Measurements from ENCODE around the gene KIAA0513. TPM values are rescaled to one million over a fixed set of nuclear protein-coding genes. Genes with fewer than 3 reads are reported as not detected.
A peak's percentile ranks its signal among the peaks of the same experiment; 100 is the strongest.

Gene KIAA0513
- total and polyA plus RNA-seq, 2 of the 13 experiments (the other 11 are each of a cell fraction or from before 2014, with no cell fraction given) = 1.8 TPM

DNA sequence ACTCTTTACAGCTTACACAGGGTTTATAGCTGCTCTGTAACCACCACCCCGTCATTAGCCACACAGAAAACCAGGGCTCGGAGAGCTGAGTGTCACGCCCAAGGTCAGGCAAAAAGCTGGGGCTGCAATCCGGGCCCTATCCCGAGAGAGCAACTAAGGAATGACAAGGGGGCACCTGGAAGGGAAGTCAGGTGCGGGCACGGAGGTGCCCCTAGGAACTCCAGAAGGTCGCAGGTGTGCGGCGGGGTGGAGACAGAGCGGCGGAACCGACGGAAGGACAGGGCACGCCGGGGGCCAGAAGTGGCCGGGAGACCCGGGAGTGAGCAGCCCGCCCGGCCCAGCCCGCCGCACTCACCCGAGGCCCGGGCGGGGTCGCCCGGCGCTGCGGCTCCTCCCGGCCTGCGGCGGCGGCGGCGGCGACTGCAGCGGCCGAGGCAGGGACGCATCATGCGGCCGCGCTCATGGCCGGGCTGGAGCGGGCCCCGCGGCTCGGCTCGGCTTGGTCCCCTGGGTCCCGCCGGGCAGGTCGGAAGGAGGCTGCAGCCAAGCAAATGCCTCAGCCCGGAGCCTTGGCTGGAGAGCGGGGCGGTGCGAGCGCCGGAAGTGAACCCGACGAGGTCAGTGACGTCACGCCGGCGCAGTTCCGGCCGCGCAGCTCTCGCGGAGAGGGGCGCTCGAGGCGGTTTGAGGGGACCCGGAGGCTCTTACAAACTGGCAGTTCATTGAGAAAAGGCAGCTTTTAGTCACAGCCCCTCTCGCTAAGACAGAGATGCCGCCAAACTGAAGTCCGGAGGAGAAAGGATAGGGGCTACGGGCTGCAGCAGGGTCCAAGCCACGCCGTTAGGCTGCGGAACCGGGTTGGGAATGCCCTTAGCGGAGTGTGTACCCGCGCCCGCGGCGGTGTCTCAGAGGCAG lies 16.4 kb upstream of the KIAA0513 start, which contains the start of gene ZDHHC7 (continued):
- TF ChIP-seq KDM5B (CRISPR knock-in tag; IDR thresholded peaks at IDR 0.05; ENCODE audit: borderline replicate concordance) (peak; percentile 96), HNRNPUL1 (IDR thresholded peaks at IDR 0.05; ENCODE audit: low read depth, low read length) (no peak), CENPT (CRISPR knock-in tag; IDR thresholded peaks at IDR 0.05; ENCODE audit: low read depth) (no peak; the same call in 1 of the 2 replicates), ZNF510 (CRISPR knock-in tag; IDR thresholded peaks at IDR 0.05; ENCODE audit: low read depth) (peak; percentile 5; the same call in 1 of the 2 replicates), NAIF1 (CRISPR knock-in tag; IDR thresholded peaks at IDR 0.05; ENCODE audit: borderline replicate concordance) (no peak; the same call in 1 of the 2 replicates), MAFF (IDR thresholded peaks at IDR 0.05; ENCODE audit: low read depth, low read length) (no peak), TARDBP (CRISPR knock-in tag; IDR thresholded peaks at IDR 0.05) (peak; percentile 91), ZFP82 (CRISPR knock-in tag; IDR thresholded peaks at IDR 0.05; ENCODE audit: borderline replicate concordance) (no peak), ZFY (CRISPR knock-in tag; IDR thresholded peaks at IDR 0.05) (peak; percentile 92), ARID2 (CRISPR knock-in tag; IDR thresholded peaks at IDR 0.05; ENCODE audit: borderline replicate concordance) (peak; percentile 84; the same call in 1 of the 2 replicates), U2AF2 (IDR thresholded peaks at IDR 0.05; ENCODE audit: low read depth, low read length) (no peak), HNF4G (IDR thresholded peaks at IDR 0.05; ENCODE audit: borderline replicate concordance, low read depth, low read length) (no peak), HNF4G (CRISPR knock-in tag; IDR thresholded peaks at IDR 0.05; ENCODE audit: borderline replicate concordance, low read depth) (no peak), ERF (CRISPR knock-in tag; IDR thresholded peaks at IDR 0.05) (peak; percentile 71; the same call in 1 of the 2 replicates), ZFAT (CRISPR knock-in tag; conservative IDR thresholded peaks at IDR 0.05) (peak; percentile 19; the same call in 1 of the 2 replicates)
- TF ChIP-seq, protein P1, sequence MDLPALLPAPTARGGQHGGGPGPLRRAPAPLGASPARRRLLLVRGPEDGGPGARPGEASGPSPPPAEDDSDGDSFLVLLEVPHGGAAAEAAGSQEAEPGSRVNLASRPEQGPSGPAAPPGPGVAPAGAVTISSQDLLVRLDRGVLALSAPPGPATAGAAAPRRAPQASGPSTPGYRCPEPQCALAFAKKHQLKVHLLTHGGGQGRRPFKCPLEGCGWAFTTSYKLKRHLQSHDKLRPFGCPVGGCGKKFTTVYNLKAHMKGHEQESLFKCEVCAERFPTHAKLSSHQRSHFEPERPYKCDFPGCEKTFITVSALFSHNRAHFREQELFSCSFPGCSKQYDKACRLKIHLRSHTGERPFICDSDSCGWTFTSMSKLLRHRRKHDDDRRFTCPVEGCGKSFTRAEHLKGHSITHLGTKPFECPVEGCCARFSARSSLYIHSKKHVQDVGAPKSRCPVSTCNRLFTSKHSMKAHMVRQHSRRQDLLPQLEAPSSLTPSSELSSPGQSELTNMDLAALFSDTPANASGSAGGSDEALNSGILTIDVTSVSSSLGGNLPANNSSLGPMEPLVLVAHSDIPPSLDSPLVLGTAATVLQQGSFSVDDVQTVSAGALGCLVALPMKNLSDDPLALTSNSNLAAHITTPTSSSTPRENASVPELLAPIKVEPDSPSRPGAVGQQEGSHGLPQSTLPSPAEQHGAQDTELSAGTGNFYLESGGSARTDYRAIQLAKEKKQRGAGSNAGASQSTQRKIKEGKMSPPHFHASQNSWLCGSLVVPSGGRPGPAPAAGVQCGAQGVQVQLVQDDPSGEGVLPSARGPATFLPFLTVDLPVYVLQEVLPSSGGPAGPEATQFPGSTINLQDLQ (CRISPR knock-in tag; IDR thresholded peaks at IDR 0.05) = 0 out of 2 replicates have a peak, but pooled peaks have one; percentile 61
- TF ChIP-seq, protein P2, sequence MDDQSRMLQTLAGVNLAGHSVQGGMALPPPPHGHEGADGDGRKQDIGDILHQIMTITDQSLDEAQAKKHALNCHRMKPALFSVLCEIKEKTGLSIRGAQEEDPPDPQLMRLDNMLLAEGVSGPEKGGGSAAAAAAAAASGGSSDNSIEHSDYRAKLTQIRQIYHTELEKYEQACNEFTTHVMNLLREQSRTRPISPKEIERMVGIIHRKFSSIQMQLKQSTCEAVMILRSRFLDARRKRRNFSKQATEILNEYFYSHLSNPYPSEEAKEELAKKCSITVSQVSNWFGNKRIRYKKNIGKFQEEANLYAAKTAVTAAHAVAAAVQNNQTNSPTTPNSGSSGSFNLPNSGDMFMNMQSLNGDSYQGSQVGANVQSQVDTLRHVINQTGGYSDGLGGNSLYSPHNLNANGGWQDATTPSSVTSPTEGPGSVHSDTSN (CRISPR knock-in tag; IDR thresholded peaks at IDR 0.05; ENCODE audit: borderline replicate concordance) = no peak
- TF ChIP-seq, protein P3, sequence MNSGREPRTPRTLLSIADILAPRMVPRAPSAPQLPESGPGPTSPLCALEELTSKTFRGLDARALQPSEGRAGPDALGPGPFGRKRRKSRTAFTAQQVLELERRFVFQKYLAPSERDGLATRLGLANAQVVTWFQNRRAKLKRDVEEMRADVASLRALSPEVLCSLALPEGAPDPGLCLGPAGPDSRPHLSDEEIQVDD (CRISPR knock-in tag; IDR thresholded peaks at IDR 0.05; ENCODE audit: borderline replicate concordance) = no peak; the same call in 1 of the 2 replicates
- TF ChIP-seq, protein P4, sequence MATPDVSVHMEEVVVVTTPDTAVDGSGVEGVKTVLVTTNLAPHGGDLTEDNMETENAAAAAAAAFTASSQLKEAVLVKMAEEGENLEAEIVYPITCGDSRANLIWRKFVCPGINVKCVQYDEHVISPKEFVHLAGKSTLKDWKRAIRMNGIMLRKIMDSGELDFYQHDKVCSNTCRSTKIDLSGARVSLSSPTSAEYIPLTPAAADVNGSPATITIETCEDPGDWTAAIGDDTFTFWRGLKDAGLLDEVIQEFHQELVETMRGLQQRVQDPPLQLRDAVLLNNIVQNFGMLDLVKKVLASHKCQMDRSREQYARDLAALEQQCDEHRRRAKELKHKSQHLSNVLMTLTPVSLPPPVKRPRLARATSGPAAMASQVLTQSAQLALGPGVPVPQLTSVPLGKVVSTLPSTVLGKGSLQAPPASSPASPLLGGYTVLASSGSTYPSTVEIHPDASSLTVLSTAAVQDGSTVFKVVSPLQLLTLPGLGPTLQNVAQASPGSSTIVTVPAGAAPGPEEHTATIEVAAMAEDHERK (CRISPR knock-in tag; IDR thresholded peaks at IDR 0.05; ENCODE audit: low read depth) = 0 out of 2 replicates have a peak, but pooled peaks have one; percentile 18
- TF ChIP-seq, protein P5, sequence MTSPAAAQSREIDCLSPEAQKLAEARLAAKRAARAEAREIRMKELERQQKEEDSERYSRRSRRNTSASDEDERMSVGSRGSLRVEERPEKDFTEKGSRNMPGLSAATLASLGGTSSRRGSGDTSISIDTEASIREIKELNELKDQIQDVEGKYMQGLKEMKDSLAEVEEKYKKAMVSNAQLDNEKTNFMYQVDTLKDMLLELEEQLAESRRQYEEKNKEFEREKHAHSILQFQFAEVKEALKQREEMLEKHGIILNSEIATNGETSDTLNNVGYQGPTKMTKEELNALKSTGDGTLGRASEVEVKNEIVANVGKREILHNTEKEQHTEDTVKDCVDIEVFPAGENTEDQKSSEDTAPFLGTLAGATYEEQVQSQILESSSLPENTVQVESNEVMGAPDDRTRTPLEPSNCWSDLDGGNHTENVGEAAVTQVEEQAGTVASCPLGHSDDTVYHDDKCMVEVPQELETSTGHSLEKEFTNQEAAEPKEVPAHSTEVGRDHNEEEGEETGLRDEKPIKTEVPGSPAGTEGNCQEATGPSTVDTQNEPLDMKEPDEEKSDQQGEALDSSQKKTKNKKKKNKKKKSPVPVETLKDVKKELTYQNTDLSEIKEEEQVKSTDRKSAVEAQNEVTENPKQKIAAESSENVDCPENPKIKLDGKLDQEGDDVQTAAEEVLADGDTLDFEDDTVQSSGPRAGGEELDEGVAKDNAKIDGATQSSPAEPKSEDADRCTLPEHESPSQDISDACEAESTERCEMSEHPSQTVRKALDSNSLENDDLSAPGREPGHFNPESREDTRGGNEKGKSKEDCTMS (CRISPR knock-in tag; conservative IDR thresholded peaks at IDR 0.05) = no peak

Measured in HepG2 (cell line).